Prostate gland (tissue), 2 donors: ENCODE data around the gene HIGD1A.

ENCODE experiments used
- POLR2A ChIP-seq: fragments of 450-650 bp; IDR thresholded peaks from one replicate; pipeline ENCODE4 v1.6.1; 2016; ENCODE audit warnings: antibody characterized with exemption, mild to moderate bottlenecking
- POLR2AphosphoS5 ChIP-seq: sonication (generic); formaldehyde crosslinking; IDR thresholded peaks from one replicate; pipeline ENCODE4 v1.6.1; 2017; ENCODE audit warnings: antibody characterized with exemption
- TF ChIP-seq, protein P1 (sequence below), 4 experiments: fragments of 200-600 bp in 2 of 4; fragments of 450-650 bp in 2 of 4; sonication (generic) in 2 of 4; IDR thresholded peaks; 1 replicate in 3 of 4; 2 replicates in 1 of 4; pipeline ENCODE4 v1.5.1; 2016 to 2019; ENCODE audit warnings: antibody characterized with exemption in 4 of 4, mild to moderate bottlenecking in 2 of 4, moderate library complexity in 2 of 4

DNA sequence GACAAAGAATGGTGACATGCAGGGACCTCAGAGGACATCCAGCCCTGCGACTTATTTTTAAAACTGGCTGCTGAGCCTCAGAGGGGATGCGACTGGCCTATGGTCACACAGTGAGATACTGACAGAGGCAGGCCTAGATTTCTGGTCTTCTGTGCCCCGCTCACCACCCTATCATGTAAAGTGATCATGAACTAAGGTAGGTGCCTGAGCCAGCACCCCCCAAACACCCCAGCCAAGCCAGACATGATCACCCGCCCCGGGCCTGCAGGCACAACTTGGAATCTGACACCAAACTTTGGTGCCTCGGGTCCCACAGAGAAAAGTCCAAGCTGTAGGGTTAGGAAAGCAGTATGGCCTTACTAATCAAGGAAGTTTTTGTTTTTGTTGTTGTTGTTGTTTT lies 67.8 kb downstream of the HIGD1A start:
- TF ChIP-seq, protein P1, sequence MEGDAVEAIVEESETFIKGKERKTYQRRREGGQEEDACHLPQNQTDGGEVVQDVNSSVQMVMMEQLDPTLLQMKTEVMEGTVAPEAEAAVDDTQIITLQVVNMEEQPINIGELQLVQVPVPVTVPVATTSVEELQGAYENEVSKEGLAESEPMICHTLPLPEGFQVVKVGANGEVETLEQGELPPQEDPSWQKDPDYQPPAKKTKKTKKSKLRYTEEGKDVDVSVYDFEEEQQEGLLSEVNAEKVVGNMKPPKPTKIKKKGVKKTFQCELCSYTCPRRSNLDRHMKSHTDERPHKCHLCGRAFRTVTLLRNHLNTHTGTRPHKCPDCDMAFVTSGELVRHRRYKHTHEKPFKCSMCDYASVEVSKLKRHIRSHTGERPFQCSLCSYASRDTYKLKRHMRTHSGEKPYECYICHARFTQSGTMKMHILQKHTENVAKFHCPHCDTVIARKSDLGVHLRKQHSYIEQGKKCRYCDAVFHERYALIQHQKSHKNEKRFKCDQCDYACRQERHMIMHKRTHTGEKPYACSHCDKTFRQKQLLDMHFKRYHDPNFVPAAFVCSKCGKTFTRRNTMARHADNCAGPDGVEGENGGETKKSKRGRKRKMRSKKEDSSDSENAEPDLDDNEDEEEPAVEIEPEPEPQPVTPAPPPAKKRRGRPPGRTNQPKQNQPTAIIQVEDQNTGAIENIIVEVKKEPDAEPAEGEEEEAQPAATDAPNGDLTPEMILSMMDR (IDR thresholded peaks at IDR 0.05): no peak
- TF ChIP-seq POLR2A (no peak), POLR2AphosphoS5 (no peak)
